GM18517 (cell line): ENCODE data around the gene B3GNT3.

Experiments used
- ATAC-seq: cut with Tn5 transposase; IDR thresholded peaks from one replicate; pipeline ENCODE4 v1.9.1; 2021; ENCODE audit warnings: mild to moderate bottlenecking, moderate library complexity; ENCODE audit not compliant: unreplicated experiment

Gene B3GNT3

GRCh38 chr19:17831419-17831888, 36.5 kb downstream of the B3GNT3 start:
- ATAC-seq = no peak

DNA sequence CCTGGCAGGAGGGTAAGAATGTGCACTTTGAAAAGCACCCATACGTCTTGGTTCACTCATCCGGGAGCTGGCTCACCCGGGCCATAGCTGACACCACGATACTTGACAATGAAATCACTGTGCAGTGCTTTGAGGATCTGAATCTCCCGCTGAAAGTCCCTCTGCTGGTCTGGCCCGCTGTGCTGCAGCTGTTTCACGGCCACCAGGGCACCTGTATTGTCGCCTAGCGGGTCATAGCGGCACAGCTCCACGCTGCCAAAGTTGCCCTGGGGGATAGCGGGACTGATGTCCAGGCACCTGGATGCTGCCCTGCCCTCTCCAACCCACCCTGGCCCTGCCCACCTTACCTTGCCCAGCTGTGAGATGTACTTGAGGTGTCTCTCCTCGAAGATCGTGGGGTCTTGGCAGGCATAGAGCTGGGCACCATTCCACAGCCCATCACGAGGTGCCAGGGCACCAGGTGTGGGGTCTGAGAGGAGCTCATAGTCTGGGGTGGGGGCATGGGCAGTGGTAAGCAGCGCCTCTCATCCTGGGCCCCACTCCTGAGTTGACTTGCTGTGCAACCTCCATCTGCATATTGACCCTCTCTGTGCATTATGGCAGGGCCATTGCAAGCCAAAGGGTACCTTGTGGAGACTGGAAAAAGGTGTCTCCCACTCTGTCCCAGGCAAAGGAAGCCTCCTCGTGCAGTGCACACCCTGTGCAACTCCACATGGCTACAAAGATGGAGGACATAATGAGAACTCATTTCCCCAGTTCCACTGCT, 37.7 kb downstream of the B3GNT3 start:
- no peak for ATAC-seq

GRCh38 chr19:17834350-17835181, 39.6 kb downstream of the B3GNT3 start:
- ATAC-seq = no peak

GRCh38 chr19:17835182-17836006, 40.5 kb downstream of the B3GNT3 start:
- ATAC-seq = no peak

DNA sequence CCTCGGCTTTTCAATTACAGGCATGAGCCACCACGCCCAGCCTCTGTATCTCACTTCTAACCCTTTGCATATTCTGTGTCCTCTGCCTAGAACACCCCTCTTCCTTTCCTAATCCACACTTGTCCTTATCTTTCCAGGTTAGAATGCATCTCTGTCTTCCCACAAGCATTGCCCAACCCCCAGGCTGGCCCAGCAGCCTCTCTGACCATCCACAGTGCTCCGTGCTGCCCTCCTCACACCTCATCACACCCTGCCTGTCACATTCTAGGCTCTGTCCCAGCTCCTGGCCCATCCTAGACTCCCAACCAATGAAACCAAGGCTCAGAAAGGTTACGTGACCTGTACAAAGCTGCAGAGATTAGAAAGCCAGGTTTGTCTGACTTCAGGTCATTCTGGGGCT, 41.6 kb downstream of the B3GNT3 start:
- ATAC-seq = no peak

- ATAC-seq = no peak
These were observed 43.0 kb downstream of the B3GNT3 start for GRCh38 chr19:17837972-17838371.

DNA sequence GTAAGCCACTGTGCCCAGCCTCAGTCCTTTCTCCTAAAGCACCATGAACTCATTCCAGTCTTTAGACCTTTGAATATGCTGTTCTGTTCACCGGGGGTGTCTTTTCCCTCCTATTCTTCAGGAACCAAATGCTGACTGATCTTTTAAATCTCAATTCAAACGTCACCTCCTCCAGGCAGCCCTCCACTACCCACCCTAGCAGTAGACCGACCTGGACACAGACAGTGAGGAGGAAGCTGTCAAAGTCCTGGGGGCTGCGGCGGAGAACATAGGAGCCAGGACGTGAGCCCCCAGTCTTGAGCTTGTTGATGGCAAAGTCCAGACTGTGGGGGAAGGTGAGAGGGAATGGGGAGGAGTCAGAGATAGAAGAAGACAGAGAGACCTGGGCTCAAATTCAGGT, 45.1 kb downstream of the B3GNT3 start:
- no peak for ATAC-seq

- ATAC-seq = no peak
These were observed 46.5 kb downstream of the B3GNT3 start for GRCh38 chr19:17841371-17841809.

- no peak for ATAC-seq
These were observed 47.1 kb downstream of the B3GNT3 start for GRCh38 chr19:17841810-17842662.

GRCh38 chr19:17842663-17843291, 47.8 kb downstream of the B3GNT3 start:
- no peak for ATAC-seq

DNA sequence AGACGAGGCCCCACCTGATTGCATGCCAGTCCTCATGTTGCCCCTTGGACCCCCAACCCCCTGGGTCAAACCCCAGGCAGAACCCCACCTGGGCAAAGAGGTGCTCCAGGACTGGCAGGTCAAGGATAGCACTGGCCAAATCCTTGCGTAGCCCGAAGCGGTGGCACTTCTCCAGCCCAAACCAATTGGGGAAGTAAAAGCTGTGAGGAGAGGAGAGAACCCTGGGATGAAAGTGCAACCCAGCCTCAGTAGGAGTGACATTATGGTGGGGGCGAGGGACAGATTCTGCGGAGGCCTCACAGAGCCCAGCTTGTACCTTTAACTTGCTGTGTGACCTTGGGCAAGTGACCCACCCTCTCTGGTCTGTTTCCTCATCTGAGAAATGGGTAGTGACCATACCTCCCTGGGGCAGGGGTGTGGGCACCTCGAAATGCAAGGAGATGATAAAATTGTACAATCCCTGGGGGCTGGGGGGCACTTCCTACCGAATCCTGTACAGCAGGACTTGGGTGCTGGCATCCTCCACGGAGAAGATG, 48.4 kb downstream of the B3GNT3 start:
- no peak for ATAC-seq

- no peak for ATAC-seq
These were observed 49.1 kb downstream of the B3GNT3 start for GRCh38 chr19:17843908-17844490.

DNA sequence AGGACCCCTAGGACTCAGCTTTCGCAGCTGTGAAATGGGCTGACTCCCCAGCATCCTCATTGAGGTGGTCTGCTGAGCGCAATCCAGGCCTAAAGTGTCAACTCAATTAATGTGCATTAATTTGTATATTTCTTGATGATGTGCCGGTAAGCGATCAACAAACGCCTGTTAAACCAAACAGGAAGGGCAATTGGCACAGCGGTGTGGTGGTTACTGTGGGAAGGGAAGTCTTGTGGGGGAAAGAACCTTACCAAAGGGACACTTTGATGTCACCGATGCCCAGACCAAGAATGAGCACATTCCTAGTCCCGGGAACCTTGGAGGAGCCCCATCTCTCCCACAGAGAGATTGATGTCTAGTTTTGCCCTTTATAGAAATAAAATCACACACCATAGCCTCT, 51.2 kb downstream of the B3GNT3 start:
- no peak for ATAC-seq

DNA sequence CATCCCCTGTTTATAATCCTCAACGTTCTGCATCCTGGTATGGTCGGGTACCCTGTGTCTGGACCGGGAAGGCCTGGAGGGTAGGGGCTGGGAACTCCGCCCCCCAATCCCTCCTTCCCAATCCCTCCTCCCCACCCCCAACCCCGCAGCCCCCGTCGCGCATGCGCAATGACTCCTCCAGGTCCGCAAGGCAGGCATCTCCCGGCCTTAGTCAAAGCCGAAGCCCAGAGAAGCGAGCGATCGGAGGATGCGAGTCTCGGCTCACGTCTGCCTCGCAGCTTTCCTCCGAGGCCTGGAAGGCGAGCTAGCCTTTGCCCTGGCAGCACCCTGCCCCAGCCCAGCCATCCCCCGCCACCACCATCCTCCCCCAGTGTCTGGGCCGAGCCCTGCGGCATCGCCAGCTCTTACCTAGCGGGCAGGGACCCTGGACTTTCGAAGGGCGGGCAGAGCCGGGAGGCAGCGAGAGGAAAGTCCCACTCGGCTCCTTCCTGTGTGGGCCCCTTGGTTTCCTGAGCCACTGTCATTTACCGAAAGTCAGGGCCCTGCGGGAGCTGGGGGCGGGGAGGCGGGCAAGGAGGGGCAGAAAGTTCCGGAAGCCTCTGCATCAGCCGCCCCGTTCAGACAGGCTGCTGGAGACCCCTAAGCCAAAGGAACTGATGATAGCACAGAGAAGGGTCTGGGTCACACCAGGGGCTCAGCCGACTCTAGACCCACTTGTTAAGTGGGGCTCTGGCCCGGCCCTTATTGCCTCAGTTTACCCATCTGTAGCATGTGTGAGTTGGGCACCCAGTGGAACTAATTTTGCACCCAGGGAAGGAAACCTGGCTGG, 52.8 kb downstream of the B3GNT3 start, which contains the start of gene JAK3:
JAK3 (minus strand) TSS at position 445 of the 829 bp plus-strand sequence. CDS start 3,565 bp downstream, outside the sequence.
- no peak for ATAC-seq

GRCh38 chr19:17848595-17849292, 53.8 kb downstream of the B3GNT3 start:
- no peak for ATAC-seq

GRCh38 chr19:17854061-17854460, 59.1 kb downstream of the B3GNT3 start:
- no peak for ATAC-seq
